Right atrium auricular region (tissue), 2 donors: ENCODE results near the gene VASH2. TPM values are rescaled to one million over a fixed set of nuclear protein-coding genes. Genes with fewer than 3 reads are reported as not detected.

Experiments used
- DNase-seq: peaks from one replicate; pipeline ENCODE4 v3.0.0-alpha.2; 2019; ENCODE audit warnings: low spot score
- H3K27ac ChIP-seq, 2 donors: fragments of 200-600 bp; sonication (generic); 1 replicate in 1 of 2; 2 replicates in 1 of 2; pipeline ENCODE4 v1.5.1; 2016 to 2019
- H3K27me3 ChIP-seq, 2 donors: fragments of 200-600 bp; sonication (generic); one replicate each; pipeline versions ENCODE4 v1.5.1 to v1.6.0; 2017 to 2019
- H3K36me3 ChIP-seq: fragments of 200-600 bp; sonication (generic); one replicate; pipeline ENCODE4 v1.5.1; 2016
- H3K4me1 ChIP-seq, 2 donors: fragments of 200-600 bp; sonication (generic); one replicate each; pipeline versions ENCODE4 v1.5.1 to v1.6.0; 2017 to 2019
- H3K4me3 ChIP-seq, 2 donors: fragments of 200-600 bp; sonication (generic); 1 replicate in 1 of 2; 2 replicates in 1 of 2; pipeline ENCODE4 v1.5.1; 2017 to 2019; ENCODE audit warnings: mild to moderate bottlenecking in 1 of 2, moderate library complexity in 1 of 2
- H3K9me3 ChIP-seq, 2 donors: fragments of 200-600 bp; sonication (generic); one replicate each; pipeline ENCODE4 v1.5.1; 2019
- CTCF ChIP-seq, 2 donors: fragments of 200-600 bp; sonication (generic); IDR thresholded peaks; one replicate each; pipeline ENCODE4 v1.5.1; 2019; ENCODE audit warnings: antibody characterized with exemption in 2 of 2
- total RNA-seq, 2 donors: library from RNA; depleted of rRNA; stranded (reverse); fragments of >200 nt; gene quantifications; one replicate each; pipeline ENCODE4 v1.1.0, GENCODE V29; 2016

The VASH2 gene
- total RNA-seq, 2 donors from 2014 or later = 0.47 to 0.82 TPM

- no peaks in the 10 kb centered on the region for H3K36me3 ChIP-seq
- H3K4me3 ChIP-seq = no peak overlapping the region
- no peak for TF ChIP-seq CTCF (IDR thresholded peaks at IDR 0.05)
These were observed 25.0 kb downstream of the VASH2 start for GRCh38 chr1:212975111-212975918.

GRCh38 chr1:212976586-212976985 lies 26.2 kb downstream of the VASH2 start:
- TF ChIP-seq CTCF (IDR thresholded peaks at IDR 0.05) = no peak
- Histone ChIP-seq H3K27me3 (no peaks in the 10 kb centered on the region), H3K27ac (no peak overlapping the region), H3K4me1 (peaks cover 0 to 26% of the 10 kb centered on the region in 2 donors), H3K36me3 (no peaks in the 10 kb centered on the region), H3K9me3 (no peaks in the 10 kb centered on the region), H3K4me3 (no peak overlapping the region)
- no peak for DNase-seq

More at GRCh38 chr1:212975111-212975918, 25.0 kb downstream of the VASH2 start:
- H3K9me3 ChIP-seq = no peaks in the 10 kb centered on the region
- H3K4me1 ChIP-seq = peaks cover 0 to 14% of the 10 kb centered on the region in 2 donors
- no peak for DNase-seq
- no peak overlapping the region for H3K27ac ChIP-seq
- H3K27me3 ChIP-seq = no peaks in the 10 kb centered on the region

GRCh38 chr1:212977781-212978645 lies 27.7 kb downstream of the VASH2 start:
- Histone ChIP-seq H3K4me3 (no peak overlapping the region), H3K4me1 (peaks cover 0 to 39% of the 10 kb centered on the region in 2 donors), H3K27me3 (no peaks in the 10 kb centered on the region), H3K36me3 (no peaks in the 10 kb centered on the region), H3K27ac (peak overlapping the region in 1 of 2 donors; percentile 91), H3K9me3 (no peaks in the 10 kb centered on the region)
- TF ChIP-seq CTCF (IDR thresholded peaks at IDR 0.05) = no peak
- peak; percentile 42 for DNase-seq

- Histone ChIP-seq H3K27me3 (no peaks in the 10 kb centered on the region), H3K9me3 (no peaks in the 10 kb centered on the region), H3K36me3 (no peaks in the 10 kb centered on the region), H3K27ac (peak overlapping the region; percentile 77 to 91), H3K4me3 (no peak overlapping the region), H3K4me1 (peaks cover 0 to 39% of the 10 kb centered on the region in 2 donors)
- peak; percentile 59 for DNase-seq
- no peak for TF ChIP-seq CTCF (IDR thresholded peaks at IDR 0.05)
These were observed 29.2 kb downstream of the VASH2 start for GRCh38 chr1:212979340-212980122.

- no peaks in the 10 kb centered on the region for H3K27me3 ChIP-seq
These were observed 29.9 kb downstream of the VASH2 start for GRCh38 chr1:212980123-212980785.

More at GRCh38 chr1:212980123-212980785, 29.9 kb downstream of the VASH2 start:
- TF ChIP-seq CTCF (IDR thresholded peaks at IDR 0.05) = peak in 1 of 2 donors; percentile 50
- no peaks in the 10 kb centered on the region for H3K9me3 ChIP-seq
- H3K4me3 ChIP-seq = no peak overlapping the region
- peak overlapping the region; percentile 77 to 91 for H3K27ac ChIP-seq
- no peaks in the 10 kb centered on the region for H3K36me3 ChIP-seq
- DNase-seq = peak; percentile 42
- peaks cover 0 to 39% of the 10 kb centered on the region in 2 donors for H3K4me1 ChIP-seq
